ENCODE data around the gene TLK2. TPM values are rescaled to one million over a fixed set of nuclear protein-coding genes. Genes with fewer than 3 reads are reported as not detected.

TLK2 gene
- total and polyA plus RNA-seq, 2 donors (not counting 3 experiments of a cell fraction or from before 2014, with no cell fraction given) = 30.7 to 40.7 TPM

GRCh38 chr17:62628831-62629555 lies 150.4 kb downstream of the TLK2 start:
- H2AFZ ChIP-seq (ENCODE audit: low read depth, low read length) = no peak overlapping the region
- intact Hi-C loops (cut with micrococcal nuclease) = loop anchor here (5.0 kb wide), 1 partner anchor 43 kb away; no protein-coding TSS in a partner anchor

More at GRCh38 chr17:62628831-62629555, 150.4 kb downstream of the TLK2 start:
- peaks cover 6% of the 10 kb centered on the region for H3K4me1 ChIP-seq (ENCODE audit: control insufficient read depth, extremely low read depth, insufficient read depth, low read length)
- no peak overlapping the region for H3K27ac ChIP-seq (ENCODE audit: insufficient read depth, low read depth, low read length)
- TF ChIP-seq JUN (IDR thresholded peaks at IDR 0.05; ENCODE audit: borderline replicate concordance, insufficient read depth, insufficient read length, low read depth) (no peak), MYC (IDR thresholded peaks at IDR 0.05; ENCODE audit: low read depth, low read length) (no peak), FOS (IDR thresholded peaks at IDR 0.05; ENCODE audit: borderline replicate concordance, insufficient read depth, low read length) (no peak), EZH2 (IDR thresholded peaks at IDR 0.05; ENCODE audit: borderline replicate concordance, low read depth, low read length, severe bottlenecking) (no peak), POLR2A (IDR thresholded peaks at IDR 0.05; ENCODE audit: low read depth, low read length) (no peak), POLR2AphosphoS5 (IDR thresholded peaks at IDR 0.05; ENCODE audit: insufficient read depth, low read depth, low read length) (no peak), GATA2 (IDR thresholded peaks at IDR 0.05; ENCODE audit: insufficient read depth, insufficient read length, low read depth, low read length) (no peak), MAX (IDR thresholded peaks at IDR 0.05; ENCODE audit: insufficient read depth, insufficient read length) (no peak)
- TF ChIP-seq, protein P1, sequence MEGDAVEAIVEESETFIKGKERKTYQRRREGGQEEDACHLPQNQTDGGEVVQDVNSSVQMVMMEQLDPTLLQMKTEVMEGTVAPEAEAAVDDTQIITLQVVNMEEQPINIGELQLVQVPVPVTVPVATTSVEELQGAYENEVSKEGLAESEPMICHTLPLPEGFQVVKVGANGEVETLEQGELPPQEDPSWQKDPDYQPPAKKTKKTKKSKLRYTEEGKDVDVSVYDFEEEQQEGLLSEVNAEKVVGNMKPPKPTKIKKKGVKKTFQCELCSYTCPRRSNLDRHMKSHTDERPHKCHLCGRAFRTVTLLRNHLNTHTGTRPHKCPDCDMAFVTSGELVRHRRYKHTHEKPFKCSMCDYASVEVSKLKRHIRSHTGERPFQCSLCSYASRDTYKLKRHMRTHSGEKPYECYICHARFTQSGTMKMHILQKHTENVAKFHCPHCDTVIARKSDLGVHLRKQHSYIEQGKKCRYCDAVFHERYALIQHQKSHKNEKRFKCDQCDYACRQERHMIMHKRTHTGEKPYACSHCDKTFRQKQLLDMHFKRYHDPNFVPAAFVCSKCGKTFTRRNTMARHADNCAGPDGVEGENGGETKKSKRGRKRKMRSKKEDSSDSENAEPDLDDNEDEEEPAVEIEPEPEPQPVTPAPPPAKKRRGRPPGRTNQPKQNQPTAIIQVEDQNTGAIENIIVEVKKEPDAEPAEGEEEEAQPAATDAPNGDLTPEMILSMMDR (IDR thresholded peaks at IDR 0.05; ENCODE audit: extremely low read depth in 1 of 2, insufficient read depth in 1 of 2, low read depth in 1 of 2, low read length in 2 of 2) = no peak
- H3K9me1 ChIP-seq (replicated peaks; ENCODE audit: control insufficient read depth, extremely low read depth, insufficient read depth, low read length) = no peaks in the 10 kb centered on the region
- ChIA-PET CTCF (interaction anchor here (0.9 kb wide), 1 partner anchor 14 kb away, joined by 3 read pairs; no protein-coding TSS in a partner anchor), POLR2A (no interaction called here)
- H3K4me2 ChIP-seq (ENCODE audit: insufficient read depth, low read length) = peak overlapping the region; percentile 45
- H4K20me1 ChIP-seq (replicated peaks; ENCODE audit: control insufficient read depth, extremely low read depth, insufficient read depth, low read length) = no peaks in the 10 kb centered on the region
- FAIRE-seq = no peak
- H3K4me3 ChIP-seq (replicated peaks in 1 of 3; ENCODE audit: insufficient read depth in 1 of 3, low read depth in 1 of 3, low read length in 3 of 3) = peak overlapping the region in 1 of 3 experiments; percentile 51
- no peaks in the 10 kb centered on the region for H3K79me2 ChIP-seq (ENCODE audit: control insufficient read depth, insufficient read depth, low read length)
- no peaks in the 10 kb centered on the region for H3K36me3 ChIP-seq (ENCODE audit: control insufficient read depth in 2 of 2, extremely low read depth in 1 of 2, insufficient read depth in 2 of 2, low read length in 2 of 2)
- no peaks in the 10 kb centered on the region for H3K27me3 ChIP-seq (ENCODE audit: control insufficient read depth in 2 of 2, insufficient read depth in 2 of 2, low read length in 2 of 2)
- H3K9me3 ChIP-seq (replicated peaks; ENCODE audit: control insufficient read depth, insufficient read depth, low read length) = no peaks in the 10 kb centered on the region
- no peak for DNase-seq (ENCODE audit: low read depth, low spot score)
- BruUV-seq (replicated peaks) = no TSS peak
- no peak overlapping the region for H3K9ac ChIP-seq (replicated peaks; ENCODE audit: extremely low read depth, insufficient read depth, low read length)
- dilution Hi-C loops (cut with MboI; ENCODE audit: extremely low pct_ligation_motif_present, low sequenced_read_pairs) = no loop called here

All from endothelial cell of umbilical vein (primary cell).